ENCODE measurements around the gene PRKCE. TPM values are rescaled to one million over a fixed set of nuclear protein-coding genes. Genes with fewer than 3 reads are reported as not detected.

Gene PRKCE
- total RNA-seq, 1 donor from 2014 or later, result 13.7 TPM

- intact Hi-C loops (cut with micrococcal nuclease), result no loop called here
These were observed 378.9 kb downstream of the PRKCE start for GRCh38 chr2:46030330-46030729.

GRCh38 chr2:46032161-46032813, 380.8 kb downstream of the PRKCE start:
- intact Hi-C loops (cut with micrococcal nuclease), result no loop called here

GRCh38 chr2:46032996-46033395, 381.5 kb downstream of the PRKCE start:
- intact Hi-C loops (cut with micrococcal nuclease), result no loop called here

- intact Hi-C loops (cut with micrococcal nuclease), result no loop called here
These were observed 383.1 kb downstream of the PRKCE start for GRCh38 chr2:46034535-46034934.

GRCh38 chr2:46036929-46037328, 385.5 kb downstream of the PRKCE start:
- intact Hi-C loops (cut with micrococcal nuclease), result no loop called here

- intact Hi-C loops (cut with micrococcal nuclease), result no loop called here
These were observed 388.2 kb downstream of the PRKCE start for GRCh38 chr2:46039543-46040303.

- intact Hi-C loops (cut with micrococcal nuclease), result no loop called here
These were observed 389.2 kb downstream of the PRKCE start for GRCh38 chr2:46040563-46041155.

GRCh38 chr2:46041434-46041833, 390.0 kb downstream of the PRKCE start:
- intact Hi-C loops (cut with micrococcal nuclease), result no loop called here

GRCh38 chr2:46042207-46042637, 390.7 kb downstream of the PRKCE start:
- intact Hi-C loops (cut with micrococcal nuclease), result no loop called here

GRCh38 chr2:46042711-46043110, 391.2 kb downstream of the PRKCE start:
- intact Hi-C loops (cut with micrococcal nuclease), result no loop called here

- intact Hi-C loops (cut with micrococcal nuclease), result no loop called here
These were observed 394.4 kb downstream of the PRKCE start for GRCh38 chr2:46045888-46046287.

GRCh38 chr2:46047290-46047689, 395.8 kb downstream of the PRKCE start:
- intact Hi-C loops (cut with micrococcal nuclease), result no loop called here

GRCh38 chr2:46048693-46049092, 397.2 kb downstream of the PRKCE start:
- intact Hi-C loops (cut with micrococcal nuclease), result no loop called here

GRCh38 chr2:46050027-46050426, 398.6 kb downstream of the PRKCE start:
- intact Hi-C loops (cut with micrococcal nuclease), result no loop called here

- intact Hi-C loops (cut with micrococcal nuclease), result no loop called here
These were observed 399.0 kb downstream of the PRKCE start for GRCh38 chr2:46050489-46050888.

GRCh38 chr2:46051085-46051484, 399.6 kb downstream of the PRKCE start:
- intact Hi-C loops (cut with micrococcal nuclease), result no loop called here

- intact Hi-C loops (cut with micrococcal nuclease), result no loop called here
These were observed 402.1 kb downstream of the PRKCE start for GRCh38 chr2:46053564-46053963.

GRCh38 chr2:46056541-46056940, 405.1 kb downstream of the PRKCE start:
- intact Hi-C loops (cut with micrococcal nuclease), result no loop called here

GRCh38 chr2:46058140-46058539, 406.7 kb downstream of the PRKCE start:
- intact Hi-C loops (cut with micrococcal nuclease), result no loop called here

GRCh38 chr2:46062637-46063412, 411.4 kb downstream of the PRKCE start:
- intact Hi-C loops (cut with micrococcal nuclease), result loop anchor here (1.0 to 2.0 kb wide), 7 partner anchors 52 to 399 kb away; no protein-coding TSS in a partner anchor

- intact Hi-C loops (cut with micrococcal nuclease), result no loop called here
These were observed 412.9 kb downstream of the PRKCE start for GRCh38 chr2:46064396-46064795.

- intact Hi-C loops (cut with micrococcal nuclease), result no loop called here
These were observed 413.7 kb downstream of the PRKCE start for GRCh38 chr2:46065152-46065551.

All from T-helper 1 cell treated with Interleukin-12 subunit alpha and Interleukin-12 subunit beta and Interleukin-4 antibody, amounts not matched to agents 30 ng/mL and 1 ng/mL, for 36 hours (primary cell).